ENCODE data around the gene CRYL1.

DNA sequence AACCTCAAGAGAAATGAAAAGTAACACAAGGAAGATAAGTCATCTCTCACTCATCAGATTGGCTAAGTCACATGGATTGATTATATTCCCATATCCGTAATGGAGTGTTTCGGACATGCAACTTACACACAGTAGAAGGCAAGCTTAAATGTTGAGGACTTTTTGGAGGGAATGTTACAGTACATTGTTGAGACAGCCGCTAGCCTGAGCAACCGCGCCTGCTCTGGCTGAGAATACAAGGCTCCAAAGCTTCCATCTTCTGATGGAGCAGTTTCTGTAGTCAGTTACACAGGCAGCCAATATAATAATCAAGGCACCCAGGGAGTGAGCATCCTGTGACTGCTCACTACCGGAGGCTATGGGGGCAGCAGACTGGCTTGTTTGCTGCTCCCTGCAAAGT lies 1.0 kb upstream of the CRYL1 start:
- TF ChIP-seq, protein P1, sequence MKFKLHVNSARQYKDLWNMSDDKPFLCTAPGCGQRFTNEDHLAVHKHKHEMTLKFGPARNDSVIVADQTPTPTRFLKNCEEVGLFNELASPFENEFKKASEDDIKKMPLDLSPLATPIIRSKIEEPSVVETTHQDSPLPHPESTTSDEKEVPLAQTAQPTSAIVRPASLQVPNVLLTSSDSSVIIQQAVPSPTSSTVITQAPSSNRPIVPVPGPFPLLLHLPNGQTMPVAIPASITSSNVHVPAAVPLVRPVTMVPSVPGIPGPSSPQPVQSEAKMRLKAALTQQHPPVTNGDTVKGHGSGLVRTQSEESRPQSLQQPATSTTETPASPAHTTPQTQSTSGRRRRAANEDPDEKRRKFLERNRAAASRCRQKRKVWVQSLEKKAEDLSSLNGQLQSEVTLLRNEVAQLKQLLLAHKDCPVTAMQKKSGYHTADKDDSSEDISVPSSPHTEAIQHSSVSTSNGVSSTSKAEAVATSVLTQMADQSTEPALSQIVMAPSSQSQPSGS (IDR thresholded peaks at IDR 0.05; ENCODE audit: low read length): no peak
- TF ChIP-seq SIN3A (conservative IDR thresholded peaks at IDR 0.05 in 1 of 2, IDR thresholded peaks at IDR 0.05 in 1 of 2; ENCODE audit: low read depth in 1 of 2, low read length in 2 of 2) (no peak), CTCF (IDR thresholded peaks at IDR 0.05; ENCODE audit: control extremely low read depth in 1 of 3, insufficient read depth in 1 of 3, low read depth in 1 of 3, low read length in 3 of 3) (no peak)
- TF ChIP-seq, protein P2, sequence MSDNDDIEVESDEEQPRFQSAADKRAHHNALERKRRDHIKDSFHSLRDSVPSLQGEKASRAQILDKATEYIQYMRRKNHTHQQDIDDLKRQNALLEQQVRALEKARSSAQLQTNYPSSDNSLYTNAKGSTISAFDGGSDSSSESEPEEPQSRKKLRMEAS (IDR thresholded peaks at IDR 0.05): no peak
